ENCODE measurements around the gene TPM2.
A peak's percentile ranks its signal among the peaks of the same experiment; 100 is the strongest.

Gene TPM2

DNA sequence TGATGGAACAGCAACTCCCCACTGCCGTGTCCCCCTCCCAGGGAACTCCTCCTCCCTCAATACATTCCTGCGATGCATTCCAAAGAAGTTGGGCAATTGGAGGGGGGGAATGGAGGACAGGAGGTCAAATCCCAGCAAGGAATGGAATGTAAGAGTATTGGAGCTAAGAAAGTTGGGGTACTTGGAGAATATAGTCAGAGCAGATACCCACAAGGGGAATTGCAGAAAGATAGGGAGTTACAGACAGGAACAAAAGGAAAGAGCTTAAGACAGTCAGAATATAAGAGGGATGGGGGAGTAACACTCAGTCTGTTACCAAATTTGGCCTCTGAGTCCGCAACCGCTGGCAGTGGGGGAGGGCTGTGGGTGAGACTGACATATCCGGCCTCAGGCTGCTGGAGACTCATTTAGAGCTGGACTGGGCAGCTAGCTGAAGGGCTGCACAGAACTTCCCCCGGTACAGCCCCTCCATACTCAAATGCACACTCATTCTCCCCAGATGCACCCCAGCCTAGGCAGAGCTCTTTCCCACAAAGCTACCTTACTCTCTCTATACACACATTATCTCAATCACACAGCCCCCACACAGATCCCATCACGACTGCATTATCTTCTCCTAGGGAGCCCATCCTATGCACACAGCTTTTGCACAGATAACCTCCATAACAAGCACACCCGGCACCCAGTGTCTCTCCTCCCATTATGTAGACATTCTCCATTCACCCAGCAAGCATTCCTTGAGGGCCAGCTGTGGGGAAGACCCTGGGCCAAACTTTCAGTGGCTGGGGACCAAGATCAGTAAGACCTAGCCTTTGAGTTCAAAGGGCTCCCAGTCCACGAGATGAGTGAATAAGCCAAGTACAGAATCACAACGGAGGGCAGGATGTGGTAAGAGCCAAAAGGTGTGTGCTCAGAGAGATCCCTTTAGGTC lies 38.6 kb upstream of the TPM2 start:
- H3K27ac ChIP-seq (ENCODE audit: low read length) = no peak overlapping the region
- no peak overlapping the region for H3K9ac ChIP-seq (ENCODE audit: low read length)
- H3K36me3 ChIP-seq (replicated peaks; ENCODE audit: low read depth, low read length) = peaks cover 31% of the 10 kb centered on the region
- H3K4me3 ChIP-seq (ENCODE audit: low read length) = peak overlapping the region; percentile 39; the same call in 1 of the 2 replicates
- H3K4me2 ChIP-seq (ENCODE audit: low read length) = peak overlapping the region; percentile 96
- TF ChIP-seq, protein P1, sequence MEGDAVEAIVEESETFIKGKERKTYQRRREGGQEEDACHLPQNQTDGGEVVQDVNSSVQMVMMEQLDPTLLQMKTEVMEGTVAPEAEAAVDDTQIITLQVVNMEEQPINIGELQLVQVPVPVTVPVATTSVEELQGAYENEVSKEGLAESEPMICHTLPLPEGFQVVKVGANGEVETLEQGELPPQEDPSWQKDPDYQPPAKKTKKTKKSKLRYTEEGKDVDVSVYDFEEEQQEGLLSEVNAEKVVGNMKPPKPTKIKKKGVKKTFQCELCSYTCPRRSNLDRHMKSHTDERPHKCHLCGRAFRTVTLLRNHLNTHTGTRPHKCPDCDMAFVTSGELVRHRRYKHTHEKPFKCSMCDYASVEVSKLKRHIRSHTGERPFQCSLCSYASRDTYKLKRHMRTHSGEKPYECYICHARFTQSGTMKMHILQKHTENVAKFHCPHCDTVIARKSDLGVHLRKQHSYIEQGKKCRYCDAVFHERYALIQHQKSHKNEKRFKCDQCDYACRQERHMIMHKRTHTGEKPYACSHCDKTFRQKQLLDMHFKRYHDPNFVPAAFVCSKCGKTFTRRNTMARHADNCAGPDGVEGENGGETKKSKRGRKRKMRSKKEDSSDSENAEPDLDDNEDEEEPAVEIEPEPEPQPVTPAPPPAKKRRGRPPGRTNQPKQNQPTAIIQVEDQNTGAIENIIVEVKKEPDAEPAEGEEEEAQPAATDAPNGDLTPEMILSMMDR (IDR thresholded peaks at IDR 0.05; ENCODE audit: low read depth, low read length) = no peak
- TF ChIP-seq EZH2phosphoT487 (IDR thresholded peaks at IDR 0.05; ENCODE audit: low read depth) = no peak
- no peaks in the 10 kb centered on the region for H3K27me3 ChIP-seq (ENCODE audit: low read depth, low read length)
- H3K79me2 ChIP-seq (ENCODE audit: low read length) = peaks cover 64% of the 10 kb centered on the region
- H3K4me1 ChIP-seq (ENCODE audit: low read length) = peaks cover 41% of the 10 kb centered on the region
- no peak overlapping the region for H2AFZ ChIP-seq (ENCODE audit: low read depth, low read length)
- peaks cover 38% of the 10 kb centered on the region for H4K20me1 ChIP-seq (ENCODE audit: insufficient read depth, low read length)
- H3K9me3 ChIP-seq (ENCODE audit: insufficient read depth, low read length) = no peaks in the 10 kb centered on the region

DNA sequence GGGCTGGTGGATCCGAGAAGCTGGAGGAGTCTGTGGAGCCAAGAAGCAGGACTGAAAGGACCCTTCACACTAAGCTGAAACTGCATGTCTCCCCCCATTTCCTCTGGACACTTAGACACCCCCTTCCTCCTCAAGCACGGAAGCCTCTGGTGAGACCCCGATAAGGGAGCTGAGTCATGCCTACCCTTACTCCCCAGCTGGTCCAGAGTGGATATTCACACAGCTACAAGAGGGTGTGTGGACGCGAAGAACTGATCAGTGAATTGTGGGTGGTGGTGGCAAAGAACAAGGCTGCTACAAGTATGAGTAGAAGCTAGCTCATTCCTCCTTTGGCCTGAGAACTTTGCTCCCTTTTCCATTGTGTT lies 37.9 kb upstream of the TPM2 start:
- Histone ChIP-seq H3K4me2 (ENCODE audit: low read length) (no peak overlapping the region), H3K36me3 (replicated peaks; ENCODE audit: low read depth, low read length) (peaks cover 35% of the 10 kb centered on the region), H4K20me1 (ENCODE audit: insufficient read depth, low read length) (peaks cover 38% of the 10 kb centered on the region), H3K79me2 (ENCODE audit: low read length) (peaks cover 57% of the 10 kb centered on the region), H3K27me3 (ENCODE audit: low read depth, low read length) (no peaks in the 10 kb centered on the region), H2AFZ (ENCODE audit: low read depth, low read length) (no peak overlapping the region), H3K4me1 (ENCODE audit: low read length) (peaks cover 38% of the 10 kb centered on the region), H3K9ac (ENCODE audit: low read length) (no peak overlapping the region), H3K27ac (ENCODE audit: low read length) (no peak overlapping the region), H3K4me3 (ENCODE audit: low read length) (no peak overlapping the region), H3K9me3 (ENCODE audit: insufficient read depth, low read length) (no peaks in the 10 kb centered on the region)
- TF ChIP-seq, protein P1 (IDR thresholded peaks at IDR 0.05; ENCODE audit: low read depth, low read length) = no peak
- TF ChIP-seq EZH2phosphoT487 (IDR thresholded peaks at IDR 0.05; ENCODE audit: low read depth) = no peak

DNA sequence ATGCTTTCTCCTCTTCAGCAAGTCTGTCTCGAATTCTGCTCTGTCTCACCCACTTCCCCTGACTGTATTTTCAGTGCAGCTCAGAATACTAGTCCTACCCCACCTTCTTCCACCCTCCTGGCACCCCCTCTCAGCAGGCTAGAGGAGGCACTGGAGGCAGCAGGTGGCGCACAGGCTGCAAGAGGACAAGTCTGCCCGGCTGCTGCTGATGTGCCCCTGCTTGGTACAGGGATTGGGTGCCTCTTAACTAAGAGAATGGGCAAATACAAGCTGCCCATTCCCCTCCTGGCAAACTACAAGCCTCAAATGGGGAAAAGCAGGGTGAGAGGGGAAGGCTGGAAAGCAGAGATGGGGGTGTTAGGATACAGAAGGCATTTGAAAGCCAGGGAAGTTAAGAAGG lies 37.2 kb upstream of the TPM2 start:
- no peak overlapping the region for H3K9ac ChIP-seq (ENCODE audit: low read length)
- H3K4me3 ChIP-seq (ENCODE audit: low read length) = no peak overlapping the region
- H3K4me1 ChIP-seq (ENCODE audit: low read length) = peaks cover 38% of the 10 kb centered on the region
- H3K9me3 ChIP-seq (ENCODE audit: insufficient read depth, low read length) = no peaks in the 10 kb centered on the region
- no peak overlapping the region for H3K4me2 ChIP-seq (ENCODE audit: low read length)
- peaks cover 40% of the 10 kb centered on the region for H3K36me3 ChIP-seq (replicated peaks; ENCODE audit: low read depth, low read length)
- peaks cover 38% of the 10 kb centered on the region for H4K20me1 ChIP-seq (ENCODE audit: insufficient read depth, low read length)
- no peaks in the 10 kb centered on the region for H3K27me3 ChIP-seq (ENCODE audit: low read depth, low read length)
- H2AFZ ChIP-seq (ENCODE audit: low read depth, low read length) = no peak overlapping the region
- H3K27ac ChIP-seq (ENCODE audit: low read length) = 0 out of 2 replicates have a peak overlapping the region, but pooled peaks have one; percentile 11
- H3K79me2 ChIP-seq (ENCODE audit: low read length) = peaks cover 56% of the 10 kb centered on the region
- TF ChIP-seq EZH2phosphoT487 (IDR thresholded peaks at IDR 0.05; ENCODE audit: low read depth) = no peak
- TF ChIP-seq, protein P1 (IDR thresholded peaks at IDR 0.05; ENCODE audit: low read depth, low read length) = no peak

DNA sequence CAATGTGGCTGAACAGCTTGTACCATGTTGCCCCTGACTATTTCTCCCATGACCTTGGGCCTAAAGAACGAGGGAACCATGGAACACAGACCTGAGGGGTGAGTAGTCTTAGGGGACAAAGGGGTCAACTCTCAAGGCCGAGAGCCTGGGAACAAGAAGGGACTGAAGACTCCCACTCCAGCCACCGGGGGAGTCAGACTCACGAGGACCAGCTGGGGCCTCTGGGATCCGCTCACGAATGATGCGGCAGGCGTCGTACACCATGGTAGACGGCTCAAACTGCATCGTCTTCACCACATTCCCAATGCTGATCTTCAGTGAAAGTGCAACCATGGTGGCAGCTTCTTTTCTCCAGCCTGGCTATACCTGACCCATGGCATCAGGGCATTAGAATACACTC lies 35.6 kb upstream of the TPM2 start:
- H3K4me1 ChIP-seq (ENCODE audit: low read length) = peaks cover 30% of the 10 kb centered on the region
- no peak for TF ChIP-seq EZH2phosphoT487 (IDR thresholded peaks at IDR 0.05; ENCODE audit: low read depth)
- TF ChIP-seq, protein P1 (IDR thresholded peaks at IDR 0.05; ENCODE audit: low read depth, low read length) = no peak
- H3K9me3 ChIP-seq (ENCODE audit: insufficient read depth, low read length) = no peaks in the 10 kb centered on the region
- peaks cover 55% of the 10 kb centered on the region for H3K36me3 ChIP-seq (replicated peaks; ENCODE audit: low read depth, low read length)
- peaks cover 41% of the 10 kb centered on the region for H3K79me2 ChIP-seq (ENCODE audit: low read length)
- H3K4me3 ChIP-seq (ENCODE audit: low read length) = no peak overlapping the region
- no peak overlapping the region for H3K4me2 ChIP-seq (ENCODE audit: low read length)
- H3K27me3 ChIP-seq (ENCODE audit: low read depth, low read length) = no peaks in the 10 kb centered on the region
- no peak overlapping the region for H2AFZ ChIP-seq (ENCODE audit: low read depth, low read length)
- no peak overlapping the region for H3K27ac ChIP-seq (ENCODE audit: low read length)
- peaks cover 38% of the 10 kb centered on the region for H4K20me1 ChIP-seq (ENCODE audit: insufficient read depth, low read length)
- H3K9ac ChIP-seq (ENCODE audit: low read length) = no peak overlapping the region

All from OCI-LY3 (cell line).